Measurements from ENCODE around the gene NAA30. TPM values are rescaled to one million over a fixed set of nuclear protein-coding genes. Genes with fewer than 3 reads are reported as not detected.

The NAA30 gene
- total RNA-seq, 4 donors from 2014 or later: 8.9 to 20.3 (median 10.4) TPM

DNA sequence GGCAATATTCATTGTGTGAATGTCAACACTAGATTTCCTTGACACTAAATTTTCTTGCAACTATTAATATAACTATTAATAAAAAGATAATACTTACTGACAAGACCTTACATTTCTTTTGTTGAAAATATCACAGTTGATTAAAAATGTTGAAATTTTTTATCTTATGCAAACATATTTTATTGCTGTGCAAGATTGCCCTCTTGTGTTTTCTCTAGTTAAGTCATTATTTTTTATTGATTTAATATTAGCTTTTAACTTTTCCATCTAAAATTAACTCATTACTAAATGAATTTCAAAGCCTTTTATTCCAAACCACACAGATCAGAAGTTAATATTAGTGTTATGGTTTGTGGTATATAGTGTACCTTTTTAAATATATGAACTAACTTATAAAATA lies 11.7 kb upstream of the NAA30 start:
- Histone ChIP-seq H3K4me1 (no peaks in the 10 kb centered on the region), H3K27me3 (no peaks in the 10 kb centered on the region), H3K9me3 (no peaks in the 10 kb centered on the region), H3K36me3 (no peaks in the 10 kb centered on the region), H3K4me3 (no peak overlapping the region), H3K27ac (no peak overlapping the region)
- no peak for TF ChIP-seq POLR2A (IDR thresholded peaks at IDR 0.05)
- TF ChIP-seq, protein P1, sequence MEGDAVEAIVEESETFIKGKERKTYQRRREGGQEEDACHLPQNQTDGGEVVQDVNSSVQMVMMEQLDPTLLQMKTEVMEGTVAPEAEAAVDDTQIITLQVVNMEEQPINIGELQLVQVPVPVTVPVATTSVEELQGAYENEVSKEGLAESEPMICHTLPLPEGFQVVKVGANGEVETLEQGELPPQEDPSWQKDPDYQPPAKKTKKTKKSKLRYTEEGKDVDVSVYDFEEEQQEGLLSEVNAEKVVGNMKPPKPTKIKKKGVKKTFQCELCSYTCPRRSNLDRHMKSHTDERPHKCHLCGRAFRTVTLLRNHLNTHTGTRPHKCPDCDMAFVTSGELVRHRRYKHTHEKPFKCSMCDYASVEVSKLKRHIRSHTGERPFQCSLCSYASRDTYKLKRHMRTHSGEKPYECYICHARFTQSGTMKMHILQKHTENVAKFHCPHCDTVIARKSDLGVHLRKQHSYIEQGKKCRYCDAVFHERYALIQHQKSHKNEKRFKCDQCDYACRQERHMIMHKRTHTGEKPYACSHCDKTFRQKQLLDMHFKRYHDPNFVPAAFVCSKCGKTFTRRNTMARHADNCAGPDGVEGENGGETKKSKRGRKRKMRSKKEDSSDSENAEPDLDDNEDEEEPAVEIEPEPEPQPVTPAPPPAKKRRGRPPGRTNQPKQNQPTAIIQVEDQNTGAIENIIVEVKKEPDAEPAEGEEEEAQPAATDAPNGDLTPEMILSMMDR (IDR thresholded peaks at IDR 0.05): no peak
- DNase-seq: no peak

DNA sequence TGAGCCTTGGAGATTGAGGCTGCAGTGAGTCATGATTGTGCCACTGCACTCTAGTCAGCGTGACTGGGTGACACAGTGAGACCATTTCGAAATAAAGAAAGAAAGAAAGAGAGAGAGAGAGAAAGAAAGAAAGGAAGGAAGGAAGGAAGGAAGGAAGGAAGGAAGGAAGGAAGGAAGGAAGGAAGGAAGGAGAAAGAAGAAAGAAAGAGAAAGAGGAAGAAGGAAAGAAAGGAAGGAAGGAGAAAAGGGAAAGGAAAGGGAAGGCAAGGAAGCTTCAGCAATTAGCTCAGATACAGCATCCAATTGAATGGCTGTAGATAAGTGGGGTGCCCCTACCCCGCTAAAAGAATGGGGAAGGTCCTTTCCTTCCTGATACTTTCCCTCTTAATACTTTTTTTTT lies 9.5 kb upstream of the NAA30 start:
- Histone ChIP-seq H3K9me3 (no peaks in the 10 kb centered on the region), H3K4me1 (no peaks in the 10 kb centered on the region), H3K4me3 (no peak overlapping the region), H3K36me3 (no peaks in the 10 kb centered on the region), H3K27me3 (no peaks in the 10 kb centered on the region), H3K27ac (no peak overlapping the region)
- no peak for DNase-seq
- no peak for TF ChIP-seq POLR2A (IDR thresholded peaks at IDR 0.05)
- TF ChIP-seq, protein P1 (IDR thresholded peaks at IDR 0.05): no peak

DNA sequence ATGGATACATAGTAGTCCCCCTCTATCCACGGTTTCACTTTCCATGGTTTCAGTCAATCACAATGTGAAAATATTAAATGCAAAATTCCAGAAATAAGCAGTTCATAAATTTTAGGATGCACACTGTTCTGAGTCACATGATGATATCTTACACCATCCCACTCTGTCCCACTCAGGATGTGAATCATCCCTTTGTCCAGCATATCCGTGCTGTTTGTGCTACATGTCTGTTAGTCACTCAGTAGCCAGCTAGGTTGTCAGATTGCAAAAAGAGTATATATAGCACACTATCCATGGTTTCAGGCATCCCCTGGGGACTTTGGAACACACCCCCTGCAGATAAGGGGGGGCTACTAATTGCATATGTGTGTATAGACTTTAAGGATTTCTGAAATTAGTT lies 8.1 kb upstream of the NAA30 start:
- no peak for TF ChIP-seq POLR2A (IDR thresholded peaks at IDR 0.05)
- TF ChIP-seq, protein P1 (IDR thresholded peaks at IDR 0.05): no peak
- no peak overlapping the region for H3K27ac ChIP-seq
- no peaks in the 10 kb centered on the region for H3K9me3 ChIP-seq
- no peaks in the 10 kb centered on the region for H3K36me3 ChIP-seq
- DNase-seq: no peak
- no peaks in the 10 kb centered on the region for H3K27me3 ChIP-seq
- H3K4me1 ChIP-seq: no peaks in the 10 kb centered on the region
- H3K4me3 ChIP-seq: no peak overlapping the region

DNA sequence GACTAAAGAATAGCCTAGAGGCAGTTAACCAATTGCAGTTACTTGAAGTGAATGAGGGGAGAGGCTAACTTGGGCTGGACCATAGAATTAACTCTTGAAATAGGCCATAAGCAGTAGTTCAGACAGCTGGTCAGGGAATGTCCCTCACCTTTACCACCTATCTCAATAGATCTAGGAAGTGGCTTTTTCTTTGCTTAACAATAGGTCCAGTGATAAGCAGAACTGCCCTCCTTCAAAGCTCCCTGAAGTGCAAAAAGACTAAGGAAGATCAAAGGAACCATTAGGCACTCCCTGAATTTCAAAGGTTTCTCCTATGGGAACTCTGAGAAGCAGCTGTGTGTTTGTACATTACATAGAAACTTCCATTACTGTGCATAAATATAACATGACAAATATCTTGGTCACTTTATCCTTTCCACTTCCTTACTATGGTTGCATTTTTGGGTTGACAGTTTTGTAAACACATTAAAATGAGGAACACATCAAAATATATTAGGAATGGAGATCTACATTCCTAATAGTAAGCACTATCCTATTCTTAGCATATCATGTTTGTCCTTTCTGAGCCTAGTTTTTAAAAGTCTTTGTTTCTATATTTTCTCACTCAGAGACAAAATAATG lies 7.2 kb upstream of the NAA30 start:
- no peaks in the 10 kb centered on the region for H3K9me3 ChIP-seq
- no peak for TF ChIP-seq POLR2A (IDR thresholded peaks at IDR 0.05)
- TF ChIP-seq, protein P1 (IDR thresholded peaks at IDR 0.05): no peak
- H3K36me3 ChIP-seq: no peaks in the 10 kb centered on the region
- DNase-seq: no peak
- no peak overlapping the region for H3K4me3 ChIP-seq
- H3K4me1 ChIP-seq: no peaks in the 10 kb centered on the region
- no peak overlapping the region for H3K27ac ChIP-seq
- H3K27me3 ChIP-seq: no peaks in the 10 kb centered on the region

DNA sequence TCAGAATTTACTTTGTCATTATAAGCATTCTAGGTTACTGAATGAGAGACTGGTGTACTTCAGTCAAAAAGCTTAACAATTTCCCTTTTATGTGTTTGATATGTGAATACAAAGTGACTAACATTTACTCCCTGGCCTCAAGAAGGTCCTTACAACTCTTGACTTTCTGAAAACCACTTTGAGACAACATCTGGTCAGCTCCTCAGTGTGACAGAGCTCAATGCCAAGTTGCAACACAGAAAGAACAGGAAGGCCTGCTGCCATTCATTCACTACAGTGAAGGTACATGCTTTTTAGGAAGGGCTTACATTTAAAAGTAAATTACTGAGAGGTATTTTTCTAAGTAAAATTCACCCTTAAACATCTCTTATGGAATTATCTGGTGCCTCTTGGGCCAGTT lies 2.3 kb upstream of the NAA30 start:
- H3K4me1 ChIP-seq: peaks cover 0 to 11% (median 0%) of the 10 kb centered on the region in 4 donors
- H3K9me3 ChIP-seq: no peaks in the 10 kb centered on the region
- no peaks in the 10 kb centered on the region for H3K27me3 ChIP-seq
- DNase-seq: no peak
- no peak overlapping the region for H3K4me3 ChIP-seq
- H3K36me3 ChIP-seq: no peaks in the 10 kb centered on the region
- no peak overlapping the region for H3K27ac ChIP-seq
- TF ChIP-seq, protein P1 (IDR thresholded peaks at IDR 0.05): no peak
- no peak for TF ChIP-seq POLR2A (IDR thresholded peaks at IDR 0.05)

DNA sequence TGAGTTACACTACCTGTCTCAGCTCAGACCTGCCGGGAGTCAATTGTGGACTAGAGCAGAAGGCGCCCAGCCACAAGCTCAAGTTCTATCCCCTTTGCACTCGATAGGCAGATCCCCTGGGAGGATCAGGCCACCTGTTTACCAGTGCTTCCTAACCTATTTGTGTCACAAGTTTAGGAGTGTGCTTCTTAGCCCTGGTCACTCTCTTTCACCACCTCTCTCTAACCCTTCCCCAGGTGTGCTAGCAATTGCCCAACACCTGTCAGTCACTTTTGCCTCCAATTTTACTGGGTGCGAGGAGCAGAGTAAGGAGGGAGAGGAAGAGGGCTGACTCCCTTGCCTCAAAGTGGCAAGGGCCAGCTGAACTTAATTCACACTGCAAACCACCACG lies 745 bp upstream of the NAA30 start:
- H3K36me3 ChIP-seq: no peaks in the 10 kb centered on the region
- H3K27me3 ChIP-seq: no peaks in the 10 kb centered on the region
- TF ChIP-seq POLR2A (IDR thresholded peaks at IDR 0.05): no peak
- TF ChIP-seq, protein P1 (IDR thresholded peaks at IDR 0.05): no peak
- H3K4me3 ChIP-seq: peak overlapping the region; percentile 79 to 98 (median 89)
- H3K9me3 ChIP-seq: no peaks in the 10 kb centered on the region
- DNase-seq: no peak
- peaks cover 0 to 12% (median 0%) of the 10 kb centered on the region in 4 donors for H3K4me1 ChIP-seq
- H3K27ac ChIP-seq: peak overlapping the region; percentile 83 to 94 (median 90)

Measured in Peyer's patch (tissue), 4 donors.